Gastroesophageal sphincter (tissue), 3 donors: Measurements from ENCODE around the gene HIVEP3.

Source experiments
- CTCF ChIP-seq, 4 experiments: fragments of 200-600 bp in 2 of 4; fragments of 450-650 bp in 2 of 4; sonication (generic) in 1 of 4; IDR thresholded peaks; one replicate each; pipeline ENCODE4 v1.5.1; 2017 to 2019; ENCODE audit warnings: antibody characterized with exemption in 4 of 4, mild to moderate bottlenecking in 2 of 4, moderate library complexity in 2 of 4
- EP300 ChIP-seq: sonication (generic); formaldehyde crosslinking; IDR thresholded peaks from one replicate; pipeline ENCODE4 v1.6.1; 2017; ENCODE audit warnings: antibody characterized with exemption, mild to moderate bottlenecking
- POLR2A ChIP-seq, 2 donors: fragments of 450-650 bp; IDR thresholded peaks; one replicate each; pipeline ENCODE4 v1.6.1; 2017; ENCODE audit warnings: antibody characterized with exemption in 2 of 2, mild to moderate bottlenecking in 2 of 2, moderate library complexity in 1 of 2
- POLR2AphosphoS5 ChIP-seq: sonication (generic); formaldehyde crosslinking; IDR thresholded peaks from one replicate; pipeline ENCODE4 v1.6.1; 2017; ENCODE audit warnings: antibody characterized with exemption

GRCh38 chr1:41779360-41779759, 139.4 kb downstream of the HIVEP3 start:
- TF ChIP-seq POLR2A (IDR thresholded peaks at IDR 0.05), result no peak
- TF ChIP-seq EP300, result no peak
- no peak for TF ChIP-seq CTCF (IDR thresholded peaks at IDR 0.05)
- TF ChIP-seq POLR2AphosphoS5, result no peak
